ENCODE data around the gene SIPA1L3. TPM values are rescaled to one million over a fixed set of nuclear protein-coding genes. Genes with fewer than 3 reads are reported as not detected.

SIPA1L3 gene
- total and polyA plus RNA-seq, 9 of the 15 experiments (the other 6 are each of a cell fraction or from before 2014, with no cell fraction given): 0.01 to 6.1 (median 2.5) TPM

GRCh38 chr19:38023671-38024541, 116.9 kb downstream of the SIPA1L3 start:
- Histone ChIP-seq H4K20me1 (replicated peaks; ENCODE audit: control insufficient read depth, insufficient read depth, low read length) (no peaks in the 10 kb centered on the region), H3K27ac (ENCODE audit: extremely low read depth, low read depth, low read length) (no peak overlapping the region), H3K4me1 (replicated peaks in 1 of 2; ENCODE audit: control insufficient read depth in 2 of 2, insufficient read depth in 2 of 2, low read length in 2 of 2) (no peaks in the 10 kb centered on the region), H3K9me1 (ENCODE audit: control insufficient read depth, insufficient read depth, low read length) (no peaks in the 10 kb centered on the region), H3K9ac (ENCODE audit: insufficient read depth in 1 of 2, low read depth in 2 of 2, low read length in 2 of 2) (no peak overlapping the region), H3K4me3 (no peak overlapping the region), H2AFZ (ENCODE audit: low read depth, low read length) (no peak overlapping the region), H3K79me2 (ENCODE audit: control insufficient read depth, insufficient read depth, low read length) (no peaks in the 10 kb centered on the region), H3K27me3 (ENCODE audit: control insufficient read depth in 2 of 2, insufficient read depth in 2 of 2, low read length in 2 of 2) (peaks cover 0 to 6% of the 10 kb centered on the region in 2 experiments; a peak in 3 of 5 replicates), H3K9me3 (replicated peaks; ENCODE audit: control insufficient read depth, insufficient read depth, low read depth, low read length) (no peaks in the 10 kb centered on the region; the same call in 1 of the 2 replicates), H3K4me2 (ENCODE audit: insufficient read depth, low read length) (no peak overlapping the region), H3K36me3 (ENCODE audit: control insufficient read depth, insufficient read depth, low read length) (no peaks in the 10 kb centered on the region)
- intact Hi-C loops (cut with micrococcal nuclease): no loop called here
- ATAC-seq (no peak), DNase-seq (ENCODE audit: extremely low read depth in 1 of 4, low spot score in 3 of 4) (no peak), FAIRE-seq (no peak)
- POLR2A ChIA-PET: interaction anchor here (0.5 to 1.0 kb wide), 3 partner anchors 8 to 163 kb away, joined by 3 to 4 read pairs (median 3); no protein-coding TSS in a partner anchor
- CTCF ChIA-PET (ENCODE audit: low intra/inter-chr PET ratio): no interaction called here
- 22% methylated on average over 9 of the region's 12 CpGs for WGBS (ENCODE audit: insufficient coverage, low coverage, missing lambda C conversion rate)
- no TSS peak for BruUV-seq (replicated peaks)
- in situ Hi-C loops (cut with MboI): no loop called here
- TF ChIP-seq CAMTA2 (CRISPR knock-in tag; conservative IDR thresholded peaks at IDR 0.05): no peak
- no peak for TF ChIP-seq SIX5 (IDR thresholded peaks at IDR 0.05; ENCODE audit: borderline replicate concordance in 1 of 2, insufficient read depth in 1 of 2, low read depth in 1 of 2, low read length in 2 of 2)
- no peak for TF ChIP-seq SMAD3 (CRISPR knock-in tag; conservative IDR thresholded peaks at IDR 0.05)
- TF ChIP-seq ZNF232 (CRISPR knock-in tag; IDR thresholded peaks at IDR 0.05): no peak
- TF ChIP-seq NFE2L1 (tag; IDR thresholded peaks at IDR 0.05; ENCODE audit: borderline replicate concordance, low read depth): no peak
- TF ChIP-seq ERF (CRISPR knock-in tag; IDR thresholded peaks at IDR 0.05): no peak
- no peak for TF ChIP-seq XRCC3 (IDR thresholded peaks at IDR 0.05)
- no peak for TF ChIP-seq ZNF175 (CRISPR knock-in tag; IDR thresholded peaks at IDR 0.05; ENCODE audit: low read depth)
- TF ChIP-seq POLR2AphosphoS5 (IDR thresholded peaks at IDR 0.05; ENCODE audit: control insufficient read depth, insufficient read depth, low read depth, low read length): no peak
- TF ChIP-seq, protein P1, sequence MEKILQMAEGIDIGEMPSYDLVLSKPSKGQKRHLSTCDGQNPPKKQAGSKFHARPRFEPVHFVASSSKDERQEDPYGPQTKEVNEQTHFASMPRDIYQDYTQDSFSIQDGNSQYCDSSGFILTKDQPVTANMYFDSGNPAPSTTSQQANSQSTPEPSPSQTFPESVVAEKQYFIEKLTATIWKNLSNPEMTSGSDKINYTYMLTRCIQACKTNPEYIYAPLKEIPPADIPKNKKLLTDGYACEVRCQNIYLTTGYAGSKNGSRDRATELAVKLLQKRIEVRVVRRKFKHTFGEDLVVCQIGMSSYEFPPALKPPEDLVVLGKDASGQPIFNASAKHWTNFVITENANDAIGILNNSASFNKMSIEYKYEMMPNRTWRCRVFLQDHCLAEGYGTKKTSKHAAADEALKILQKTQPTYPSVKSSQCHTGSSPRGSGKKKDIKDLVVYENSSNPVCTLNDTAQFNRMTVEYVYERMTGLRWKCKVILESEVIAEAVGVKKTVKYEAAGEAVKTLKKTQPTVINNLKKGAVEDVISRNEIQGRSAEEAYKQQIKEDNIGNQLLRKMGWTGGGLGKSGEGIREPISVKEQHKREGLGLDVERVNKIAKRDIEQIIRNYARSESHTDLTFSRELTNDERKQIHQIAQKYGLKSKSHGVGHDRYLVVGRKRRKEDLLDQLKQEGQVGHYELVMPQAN (IDR thresholded peaks at IDR 0.05; ENCODE audit: borderline replicate concordance): no peak
- TF ChIP-seq ZNF780A (CRISPR knock-in tag; IDR thresholded peaks at IDR 0.05): no peak

Measured in K562 (cell line).